ENCODE results near the gene PRPF40A.

PRPF40A gene

DNA sequence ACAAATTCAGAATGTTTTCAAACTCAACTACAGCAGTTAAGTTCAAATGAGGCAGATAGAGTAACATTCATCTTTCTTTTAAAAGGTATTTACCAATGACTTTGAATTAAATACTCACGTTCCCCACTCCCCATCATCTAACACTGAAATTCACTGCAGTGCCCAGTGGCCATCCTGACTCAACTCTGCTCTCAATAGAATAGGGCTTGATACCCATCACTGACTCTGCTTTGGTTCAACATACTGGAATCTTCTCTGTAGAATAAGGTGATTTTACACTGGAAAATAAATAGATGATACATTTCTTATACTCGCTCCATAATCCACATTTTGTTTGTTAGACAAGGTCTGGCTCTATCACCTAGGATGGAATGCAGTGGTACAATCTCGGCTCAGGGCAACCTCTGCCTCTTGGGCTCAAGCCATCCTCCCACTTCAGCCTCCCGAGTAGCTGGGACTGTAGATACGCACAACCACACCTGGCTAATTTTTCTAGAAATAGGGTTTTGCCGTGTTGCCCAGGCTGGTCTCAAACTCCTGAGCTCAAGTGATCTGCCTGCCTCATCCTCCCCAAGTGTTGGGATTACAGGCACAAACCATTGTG lies 66.4 kb downstream of the PRPF40A start:
- Histone ChIP-seq H3K4me1 (ENCODE audit: insufficient read depth, low read length, poor library complexity, severe bottlenecking) (no peaks in the 10 kb centered on the region), H3K4me2 (ENCODE audit: low read depth, low read length, poor library complexity, severe bottlenecking) (no peak overlapping the region), H3K27me3 (ENCODE audit: insufficient read depth, low read length, poor library complexity, severe bottlenecking) (no peaks in the 10 kb centered on the region), H3F3A (ENCODE audit: low read depth) (no peaks in the 10 kb centered on the region), H3K9me2 (replicated peaks; ENCODE audit: low read depth, low read length) (no peaks in the 10 kb centered on the region), H4K20me1 (ENCODE audit: insufficient read depth, low read length, poor library complexity, severe bottlenecking) (no peaks in the 10 kb centered on the region), H3K36me3 (ENCODE audit: insufficient read depth, low read length) (peaks cover 30% of the 10 kb centered on the region; the same call in 1 of the 2 replicates), H3K4me3 (ENCODE audit: low read length, poor library complexity, severe bottlenecking) (no peak overlapping the region), H3K79me2 (ENCODE audit: insufficient read depth, low read length) (no peaks in the 10 kb centered on the region), H3K9ac (ENCODE audit: low read depth, low read length, poor library complexity, severe bottlenecking) (no peak overlapping the region), H2AFZ (ENCODE audit: low read length) (no peak overlapping the region), H3K9me3 (ENCODE audit: insufficient read depth, low read depth, low read length) (no peaks in the 10 kb centered on the region)
- no peak for TF ChIP-seq EZH2phosphoT487 (IDR thresholded peaks at IDR 0.05; ENCODE audit: borderline replicate concordance)
- TF ChIP-seq, protein P1, sequence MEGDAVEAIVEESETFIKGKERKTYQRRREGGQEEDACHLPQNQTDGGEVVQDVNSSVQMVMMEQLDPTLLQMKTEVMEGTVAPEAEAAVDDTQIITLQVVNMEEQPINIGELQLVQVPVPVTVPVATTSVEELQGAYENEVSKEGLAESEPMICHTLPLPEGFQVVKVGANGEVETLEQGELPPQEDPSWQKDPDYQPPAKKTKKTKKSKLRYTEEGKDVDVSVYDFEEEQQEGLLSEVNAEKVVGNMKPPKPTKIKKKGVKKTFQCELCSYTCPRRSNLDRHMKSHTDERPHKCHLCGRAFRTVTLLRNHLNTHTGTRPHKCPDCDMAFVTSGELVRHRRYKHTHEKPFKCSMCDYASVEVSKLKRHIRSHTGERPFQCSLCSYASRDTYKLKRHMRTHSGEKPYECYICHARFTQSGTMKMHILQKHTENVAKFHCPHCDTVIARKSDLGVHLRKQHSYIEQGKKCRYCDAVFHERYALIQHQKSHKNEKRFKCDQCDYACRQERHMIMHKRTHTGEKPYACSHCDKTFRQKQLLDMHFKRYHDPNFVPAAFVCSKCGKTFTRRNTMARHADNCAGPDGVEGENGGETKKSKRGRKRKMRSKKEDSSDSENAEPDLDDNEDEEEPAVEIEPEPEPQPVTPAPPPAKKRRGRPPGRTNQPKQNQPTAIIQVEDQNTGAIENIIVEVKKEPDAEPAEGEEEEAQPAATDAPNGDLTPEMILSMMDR (conservative IDR thresholded peaks at IDR 0.05; ENCODE audit: low read length), result no peak

DNA sequence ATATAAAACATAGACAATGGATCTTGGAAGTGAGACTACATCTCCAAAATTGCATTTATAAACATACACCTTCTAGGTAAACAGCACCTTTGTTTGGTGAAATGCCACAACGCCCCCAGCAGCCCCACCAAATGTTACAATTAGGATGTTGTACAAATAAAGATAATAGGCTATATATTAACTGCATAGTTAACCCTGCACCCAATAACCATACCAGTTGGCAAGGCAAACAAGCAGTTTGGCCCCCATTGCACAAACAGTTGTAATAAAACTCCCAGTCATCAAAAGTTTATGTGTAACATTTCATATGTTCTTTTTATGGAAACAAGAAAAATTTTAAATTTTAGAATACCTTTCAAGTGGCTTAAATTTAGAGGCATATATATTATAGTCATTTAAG lies 67.3 kb downstream of the PRPF40A start:
- no peak for TF ChIP-seq EZH2phosphoT487 (IDR thresholded peaks at IDR 0.05; ENCODE audit: borderline replicate concordance)
- TF ChIP-seq, protein P1 (conservative IDR thresholded peaks at IDR 0.05; ENCODE audit: low read length), result no peak
- Histone ChIP-seq H2AFZ (ENCODE audit: low read length) (no peak overlapping the region), H3K36me3 (ENCODE audit: insufficient read depth, low read length) (peaks cover 22% of the 10 kb centered on the region; the same call in 1 of the 2 replicates), H3K79me2 (ENCODE audit: insufficient read depth, low read length) (no peaks in the 10 kb centered on the region), H3K9me2 (replicated peaks; ENCODE audit: low read depth, low read length) (no peaks in the 10 kb centered on the region), H3K9me3 (ENCODE audit: insufficient read depth, low read depth, low read length) (no peaks in the 10 kb centered on the region), H3K4me3 (ENCODE audit: low read length, poor library complexity, severe bottlenecking) (no peak overlapping the region), H4K20me1 (ENCODE audit: insufficient read depth, low read length, poor library complexity, severe bottlenecking) (no peaks in the 10 kb centered on the region), H3K27me3 (ENCODE audit: insufficient read depth, low read length, poor library complexity, severe bottlenecking) (no peaks in the 10 kb centered on the region), H3K4me2 (ENCODE audit: low read depth, low read length, poor library complexity, severe bottlenecking) (no peak overlapping the region), H3F3A (ENCODE audit: low read depth) (no peaks in the 10 kb centered on the region), H3K4me1 (ENCODE audit: insufficient read depth, low read length, poor library complexity, severe bottlenecking) (no peaks in the 10 kb centered on the region), H3K9ac (ENCODE audit: low read depth, low read length, poor library complexity, severe bottlenecking) (no peak overlapping the region)

DNA sequence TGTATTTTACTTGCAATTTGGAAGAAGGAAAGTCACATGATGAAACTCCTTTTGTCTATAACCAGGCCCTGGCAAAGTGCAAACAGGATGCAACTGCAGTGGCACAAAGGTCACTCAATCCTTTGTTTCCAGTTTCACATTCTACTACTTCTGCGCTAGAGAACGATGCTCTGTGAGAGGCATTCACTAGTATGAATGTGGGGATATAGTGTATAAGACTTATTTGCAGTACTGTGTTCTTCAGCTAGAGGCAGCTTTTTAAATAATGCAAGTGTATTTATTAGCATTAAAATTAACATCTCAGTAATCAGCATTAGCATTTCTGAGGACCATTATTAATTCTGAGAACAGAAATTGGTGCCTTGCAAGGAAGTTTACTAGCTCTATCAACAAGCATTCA lies 68.9 kb downstream of the PRPF40A start:
- Histone ChIP-seq H3K9ac (ENCODE audit: low read depth, low read length, poor library complexity, severe bottlenecking) (no peak overlapping the region), H3K9me2 (replicated peaks; ENCODE audit: low read depth, low read length) (no peaks in the 10 kb centered on the region), H3K4me2 (ENCODE audit: low read depth, low read length, poor library complexity, severe bottlenecking) (no peak overlapping the region), H3K36me3 (ENCODE audit: insufficient read depth, low read length) (peaks cover 9% of the 10 kb centered on the region; the same call in 1 of the 2 replicates), H3K9me3 (ENCODE audit: insufficient read depth, low read depth, low read length) (no peaks in the 10 kb centered on the region), H2AFZ (ENCODE audit: low read length) (no peak overlapping the region), H3K4me1 (ENCODE audit: insufficient read depth, low read length, poor library complexity, severe bottlenecking) (no peaks in the 10 kb centered on the region), H4K20me1 (ENCODE audit: insufficient read depth, low read length, poor library complexity, severe bottlenecking) (no peaks in the 10 kb centered on the region), H3F3A (ENCODE audit: low read depth) (no peaks in the 10 kb centered on the region), H3K27me3 (ENCODE audit: insufficient read depth, low read length, poor library complexity, severe bottlenecking) (no peaks in the 10 kb centered on the region), H3K4me3 (ENCODE audit: low read length, poor library complexity, severe bottlenecking) (no peak overlapping the region), H3K79me2 (ENCODE audit: insufficient read depth, low read length) (no peaks in the 10 kb centered on the region)
- TF ChIP-seq EZH2phosphoT487 (IDR thresholded peaks at IDR 0.05; ENCODE audit: borderline replicate concordance), result no peak
- TF ChIP-seq, protein P1 (conservative IDR thresholded peaks at IDR 0.05; ENCODE audit: low read length), result peak; percentile 37

All from Loucy (cell line).